GM12892 (cell line): ENCODE measurements around the gene TMEM30B.

Experiments
- POLR2A ChIP-seq: IDR thresholded peaks from 2 replicates; pipeline ENCODE4 v1.6.1; 2011; ENCODE audit warnings: low read depth, low read length, control low read depth
- POLR2AphosphoS5 ChIP-seq: IDR thresholded peaks from 2 replicates; pipeline ENCODE4 v1.6.1; 2011; ENCODE audit warnings: low read depth, low read length, control low read depth
- TAF1 ChIP-seq: IDR thresholded peaks from 2 replicates; pipeline ENCODE4 v1.6.1; 2011; ENCODE audit warnings: low read depth, mild to moderate bottlenecking, control low read depth, low read length, borderline replicate concordance

DNA sequence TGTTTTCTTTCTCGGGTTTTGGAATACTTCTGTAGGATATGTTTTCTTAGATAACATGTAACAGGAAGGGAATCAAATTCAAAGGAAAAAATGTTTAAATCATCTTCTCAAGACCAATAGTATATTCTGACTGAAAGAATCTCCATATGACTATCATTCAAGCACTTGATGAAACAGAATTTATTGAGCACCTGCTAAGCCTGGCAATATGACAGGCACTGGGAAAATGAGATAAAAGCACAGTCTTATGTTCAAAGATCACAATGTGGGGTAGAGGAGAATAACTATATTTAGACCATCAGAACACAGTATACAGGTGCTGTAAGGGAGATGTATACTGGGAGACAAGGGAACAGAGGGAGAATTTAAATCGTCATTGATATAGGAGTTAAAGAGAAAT is 19.1 kb upstream of the TMEM30B start:
- TF ChIP-seq POLR2A (no peak), TAF1 (no peak), POLR2AphosphoS5 (no peak)
